OCI-LY1 (cell line): ENCODE measurements around the gene TTC21A.

Experiments used
- H2AFZ ChIP-seq: fragments of 200-600 bp; sonication (generic), shearing (Covaris generic); 2 replicates; pipeline ENCODE4 v1.6.0; 2014; ENCODE audit warnings: antibody characterized with exemption, mild to moderate bottlenecking, low read length
- H3F3A ChIP-seq: fragments of 200-600 bp; sonication (generic), shearing (Covaris generic); 2 replicates; pipeline ENCODE4 v1.6.0; 2014; ENCODE audit warnings: mild to moderate bottlenecking, antibody characterized with exemption, low read length, moderate library complexity; ENCODE audit not compliant: insufficient read depth
- H3K27ac ChIP-seq: fragments of 200-600 bp; sonication (generic); 2 replicates; pipeline ENCODE4 v1.5.1; 2014; ENCODE audit warnings: low read length, mixed run types, mild to moderate bottlenecking, low read depth; ENCODE audit not compliant: poor library complexity, severe bottlenecking
- H3K27me3 ChIP-seq: fragments of 200-600 bp; sonication (generic); 2 replicates; pipeline ENCODE4 v1.6.0; 2014; ENCODE audit warnings: antibody characterized with exemption, mild to moderate bottlenecking, low read length, moderate library complexity; ENCODE audit not compliant: insufficient read depth
- H3K36me3 ChIP-seq: fragments of 200-600 bp; sonication (generic); 2 replicates; pipeline ENCODE4 v1.6.1; 2014; ENCODE audit warnings: mild to moderate bottlenecking, antibody characterized with exemption, low read length, moderate library complexity, mixed read lengths; ENCODE audit not compliant: insufficient read depth
- H3K4me1 ChIP-seq: fragments of 200-600 bp; sonication (generic); 2 replicates; pipeline ENCODE4 v1.5.1; 2014; ENCODE audit warnings: mild to moderate bottlenecking, low read length, moderate library complexity; ENCODE audit not compliant: insufficient read depth, severe bottlenecking
- H3K4me2 ChIP-seq: fragments of 200-600 bp; sonication (generic), shearing (Covaris generic); 2 replicates; pipeline ENCODE4 v1.6.1; 2014; ENCODE audit warnings: low read length
- H3K4me3 ChIP-seq: fragments of 200-600 bp; sonication (generic); 2 replicates; pipeline ENCODE4 v1.5.1; 2014; ENCODE audit warnings: low read length, low read depth, mild to moderate bottlenecking, mixed read lengths; ENCODE audit not compliant: poor library complexity, severe bottlenecking
- H3K79me2 ChIP-seq: fragments of 200-600 bp; shearing (Covaris generic); 2 replicates; pipeline ENCODE4 v1.6.1; 2016; ENCODE audit warnings: mixed run types, low read length, mixed read lengths; ENCODE audit not compliant: insufficient read depth
- H3K9ac ChIP-seq: fragments of 200-600 bp; sonication (generic), shearing (Covaris generic); 2 replicates; pipeline ENCODE4 v1.6.1; 2014; ENCODE audit warnings: mild to moderate bottlenecking, low read length, mixed read lengths
- H3K9me2 ChIP-seq: fragments of 200-600 bp; sonication (generic), shearing (Covaris generic); 2 replicates; pipeline ENCODE4 v1.6.1; 2014; ENCODE audit warnings: low read depth, mild to moderate bottlenecking, low read length, mixed read lengths
- H3K9me3 ChIP-seq: fragments of 200-600 bp; shearing (Covaris generic); 2 replicates; pipeline ENCODE4 v1.6.1; 2014; ENCODE audit warnings: low read length, mixed read lengths
- H4K20me1 ChIP-seq: fragments of 200-600 bp; sonication (generic), shearing (Covaris generic); 2 replicates; pipeline ENCODE4 v1.6.0; 2016; ENCODE audit warnings: mild to moderate bottlenecking, low read length; ENCODE audit not compliant: insufficient read depth
- EZH2 ChIP-seq: fragments of 200-600 bp; sonication (generic), shearing (Covaris generic); IDR thresholded peaks from 2 replicates; pipeline ENCODE4 v1.8.0; 2017; ENCODE audit warnings: borderline replicate concordance, mixed run types, mild to moderate bottlenecking, antibody characterized with exemption, low read length, moderate library complexity, mixed read lengths
- TF ChIP-seq, protein P1 (sequence below): fragments of 200-600 bp; sonication (generic), shearing (Covaris generic); IDR thresholded peaks from 2 replicates; pipeline ENCODE4 v1.5.1; 2017; ENCODE audit warnings: mild to moderate bottlenecking, antibody characterized with exemption, low read length, moderate library complexity, mixed read lengths

The TTC21A gene

DNA sequence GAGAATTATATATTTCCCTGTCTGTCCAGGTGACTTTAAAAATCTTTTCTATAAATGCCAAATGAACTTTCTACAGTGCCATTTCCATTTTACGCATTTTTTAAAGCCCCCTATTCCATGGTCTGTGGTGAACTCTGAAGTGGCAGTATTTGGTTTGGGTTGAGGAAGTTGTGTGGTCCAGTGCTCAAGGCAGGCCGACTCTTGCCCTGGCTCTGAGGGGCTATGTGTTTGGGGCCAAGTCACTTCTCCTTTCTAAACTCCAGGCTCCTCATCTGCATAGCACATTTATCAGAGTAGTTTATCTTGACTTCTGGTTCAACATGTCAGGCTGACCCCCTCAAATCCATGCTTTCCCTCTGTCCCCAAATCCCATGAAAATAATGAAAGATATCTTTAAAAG, 14.1 kb downstream of the TTC21A start:
- Histone ChIP-seq H3K79me2 (no peaks in the 10 kb centered on the region), H3K9me3 (no peaks in the 10 kb centered on the region), H3K9ac (peak overlapping the region; percentile 29; the same call in 1 of the 2 replicates), H3K27ac (peak overlapping the region; percentile 86), H3F3A (no peaks in the 10 kb centered on the region), H3K27me3 (no peaks in the 10 kb centered on the region), H3K9me2 (no peaks in the 10 kb centered on the region), H3K4me3 (no peak overlapping the region), H2AFZ (no peak overlapping the region), H3K4me1 (peaks cover 54% of the 10 kb centered on the region), H4K20me1 (no peaks in the 10 kb centered on the region), H3K4me2 (peak overlapping the region; percentile 43; the same call in 1 of the 2 replicates), H3K36me3 (no peaks in the 10 kb centered on the region)
- TF ChIP-seq, protein P1, sequence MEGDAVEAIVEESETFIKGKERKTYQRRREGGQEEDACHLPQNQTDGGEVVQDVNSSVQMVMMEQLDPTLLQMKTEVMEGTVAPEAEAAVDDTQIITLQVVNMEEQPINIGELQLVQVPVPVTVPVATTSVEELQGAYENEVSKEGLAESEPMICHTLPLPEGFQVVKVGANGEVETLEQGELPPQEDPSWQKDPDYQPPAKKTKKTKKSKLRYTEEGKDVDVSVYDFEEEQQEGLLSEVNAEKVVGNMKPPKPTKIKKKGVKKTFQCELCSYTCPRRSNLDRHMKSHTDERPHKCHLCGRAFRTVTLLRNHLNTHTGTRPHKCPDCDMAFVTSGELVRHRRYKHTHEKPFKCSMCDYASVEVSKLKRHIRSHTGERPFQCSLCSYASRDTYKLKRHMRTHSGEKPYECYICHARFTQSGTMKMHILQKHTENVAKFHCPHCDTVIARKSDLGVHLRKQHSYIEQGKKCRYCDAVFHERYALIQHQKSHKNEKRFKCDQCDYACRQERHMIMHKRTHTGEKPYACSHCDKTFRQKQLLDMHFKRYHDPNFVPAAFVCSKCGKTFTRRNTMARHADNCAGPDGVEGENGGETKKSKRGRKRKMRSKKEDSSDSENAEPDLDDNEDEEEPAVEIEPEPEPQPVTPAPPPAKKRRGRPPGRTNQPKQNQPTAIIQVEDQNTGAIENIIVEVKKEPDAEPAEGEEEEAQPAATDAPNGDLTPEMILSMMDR, result no peak
- TF ChIP-seq EZH2, result no peak

- peak overlapping the region; percentile 7 for H3K4me3 ChIP-seq
- H3K9me2 ChIP-seq, result no peaks in the 10 kb centered on the region
- no peaks in the 10 kb centered on the region for H3K79me2 ChIP-seq
- TF ChIP-seq, protein P1, result no peak
- no peak for TF ChIP-seq EZH2
- H3K9me3 ChIP-seq, result no peaks in the 10 kb centered on the region
- H3K9ac ChIP-seq, result peak overlapping the region; percentile 31; the same call in 1 of the 2 replicates
- H3F3A ChIP-seq, result no peaks in the 10 kb centered on the region
- H3K36me3 ChIP-seq, result no peaks in the 10 kb centered on the region
- H4K20me1 ChIP-seq, result no peaks in the 10 kb centered on the region
- H3K4me2 ChIP-seq, result peak overlapping the region; percentile 43; the same call in 1 of the 2 replicates
- no peaks in the 10 kb centered on the region for H3K27me3 ChIP-seq
- H2AFZ ChIP-seq, result no peak overlapping the region
- peaks cover 65% of the 10 kb centered on the region for H3K4me1 ChIP-seq
- peak overlapping the region; percentile 86 for H3K27ac ChIP-seq
Measured at GRCh38 chr3:39122813-39123212, 15.3 kb downstream of the TTC21A start.

DNA sequence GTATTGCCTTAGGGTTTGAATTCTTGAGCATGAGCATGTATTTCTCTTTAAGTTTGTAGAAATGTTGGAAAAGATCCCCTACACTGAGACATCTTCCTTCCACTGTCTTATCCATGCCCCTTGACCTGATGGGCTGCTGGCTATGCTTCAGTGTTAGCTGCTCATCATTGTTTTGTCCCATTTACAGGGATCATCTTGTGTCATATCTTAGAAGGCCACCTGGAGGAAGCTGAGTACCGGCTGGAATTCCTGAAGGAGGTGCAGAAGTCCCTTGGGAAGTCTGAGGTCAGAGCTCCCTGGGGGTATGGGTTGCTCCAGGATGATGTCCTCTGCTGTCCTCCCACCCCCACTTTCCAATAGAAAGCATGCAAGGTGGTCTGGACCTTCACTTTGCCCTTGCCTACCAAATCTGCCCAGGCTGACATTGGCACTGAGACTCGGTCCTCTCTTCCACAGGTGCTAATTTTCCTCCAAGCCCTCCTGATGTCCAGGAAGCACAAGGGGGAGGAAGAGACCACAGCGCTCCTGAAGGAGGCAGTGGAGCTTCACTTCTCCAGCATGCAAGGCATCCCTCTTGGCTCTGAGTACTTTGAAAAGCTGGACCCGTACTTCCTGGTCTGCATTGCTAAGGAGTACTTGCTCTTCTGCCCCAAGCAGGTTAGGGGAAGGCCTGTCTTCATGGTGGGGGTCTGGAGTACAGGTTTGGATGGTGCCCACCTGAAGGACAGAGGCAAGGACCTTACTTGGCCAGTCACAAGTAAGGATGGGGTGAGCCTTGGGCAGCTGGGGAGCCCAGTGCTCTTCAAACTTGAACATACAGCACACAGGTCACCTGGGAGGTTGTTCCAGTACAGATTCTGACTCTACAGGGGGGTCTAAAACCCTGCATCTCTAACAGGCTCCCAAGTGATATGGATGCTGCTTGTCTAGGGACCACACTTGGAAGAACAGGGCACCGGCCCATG, 17.7 kb downstream of the TTC21A start:
- H3K79me2 ChIP-seq, result no peaks in the 10 kb centered on the region
- no peaks in the 10 kb centered on the region for H3K9me3 ChIP-seq
- H3K9ac ChIP-seq, result no peak overlapping the region
- H3F3A ChIP-seq, result no peaks in the 10 kb centered on the region
- TF ChIP-seq, protein P1, result no peak
- TF ChIP-seq EZH2, result no peak
- no peaks in the 10 kb centered on the region for H4K20me1 ChIP-seq
- H3K27me3 ChIP-seq, result no peaks in the 10 kb centered on the region
- H3K4me1 ChIP-seq, result peaks cover 64% of the 10 kb centered on the region
- H3K4me3 ChIP-seq, result no peak overlapping the region
- H3K27ac ChIP-seq, result no peak overlapping the region
- H3K4me2 ChIP-seq, result no peak overlapping the region
- no peaks in the 10 kb centered on the region for H3K36me3 ChIP-seq
- no peak overlapping the region for H2AFZ ChIP-seq
- H3K9me2 ChIP-seq, result no peaks in the 10 kb centered on the region
